GM18873 (cell line): ENCODE data around the gene OR5AN1.
"Not testable (repeated sequence)": the region's sequence is repeated elsewhere in the genome, so short reads cannot be mapped to it uniquely, and the experiment has no call there.

Experiments
- ATAC-seq: cut with Tn5 transposase; IDR thresholded peaks from one replicate; pipeline ENCODE4 v1.9.1; 2021; ENCODE audit warnings: mild to moderate bottlenecking, moderate library complexity, moderate number of reproducible peaks; ENCODE audit not compliant: unreplicated experiment, low FRiP score

OR5AN1 gene, protein sequence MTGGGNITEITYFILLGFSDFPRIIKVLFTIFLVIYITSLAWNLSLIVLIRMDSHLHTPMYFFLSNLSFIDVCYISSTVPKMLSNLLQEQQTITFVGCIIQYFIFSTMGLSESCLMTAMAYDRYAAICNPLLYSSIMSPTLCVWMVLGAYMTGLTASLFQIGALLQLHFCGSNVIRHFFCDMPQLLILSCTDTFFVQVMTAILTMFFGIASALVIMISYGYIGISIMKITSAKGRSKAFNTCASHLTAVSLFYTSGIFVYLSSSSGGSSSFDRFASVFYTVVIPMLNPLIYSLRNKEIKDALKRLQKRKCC

DNA sequence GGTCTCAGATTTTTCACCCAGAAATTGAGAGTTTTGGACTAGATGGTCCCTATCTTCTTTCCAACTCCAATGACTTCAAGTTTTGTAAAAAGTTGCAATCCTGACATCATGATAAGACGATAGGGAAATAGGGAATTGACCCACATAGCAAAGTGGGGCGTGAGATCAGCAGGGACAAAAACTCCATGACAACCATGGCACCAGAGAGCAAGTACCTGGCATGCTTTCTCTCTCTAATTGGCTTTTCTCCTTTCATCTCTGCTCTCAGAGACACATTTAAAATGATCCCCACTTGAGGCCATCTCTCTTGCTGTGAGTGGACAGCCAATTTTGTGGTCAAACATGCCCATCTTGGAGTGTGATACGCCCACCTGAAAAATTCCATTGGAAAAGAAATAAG, at the start of gene OR5AN1:
TSS of gene OR5AN1 (plus strand) at position 301 of the 400 bp plus-strand sequence. CDS start 5,564 bp downstream, outside the sequence.
- no peak for ATAC-seq

GRCh38 chr11:59335001-59335400, 23.7 kb upstream of the OR5AN1 start:
- no peak for ATAC-seq

DNA sequence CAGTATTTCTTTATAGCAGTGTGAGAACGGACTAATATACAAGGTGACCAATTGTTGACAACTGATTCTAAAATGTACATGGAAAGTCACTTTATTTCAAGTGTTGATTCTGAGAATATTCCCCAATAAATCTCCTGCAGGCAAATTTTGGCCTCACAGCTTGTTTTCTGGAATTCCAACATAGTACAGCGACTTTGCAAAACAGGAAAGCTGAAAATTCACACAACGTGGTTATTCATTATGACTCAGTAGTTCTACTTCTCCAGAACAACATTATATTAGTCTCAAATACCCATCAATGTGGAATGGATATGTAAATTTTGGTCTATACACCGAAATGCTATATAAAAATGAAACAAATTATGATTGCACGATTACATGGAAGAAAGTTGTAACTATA, 22.5 kb upstream of the OR5AN1 start:
- no peak for ATAC-seq

DNA sequence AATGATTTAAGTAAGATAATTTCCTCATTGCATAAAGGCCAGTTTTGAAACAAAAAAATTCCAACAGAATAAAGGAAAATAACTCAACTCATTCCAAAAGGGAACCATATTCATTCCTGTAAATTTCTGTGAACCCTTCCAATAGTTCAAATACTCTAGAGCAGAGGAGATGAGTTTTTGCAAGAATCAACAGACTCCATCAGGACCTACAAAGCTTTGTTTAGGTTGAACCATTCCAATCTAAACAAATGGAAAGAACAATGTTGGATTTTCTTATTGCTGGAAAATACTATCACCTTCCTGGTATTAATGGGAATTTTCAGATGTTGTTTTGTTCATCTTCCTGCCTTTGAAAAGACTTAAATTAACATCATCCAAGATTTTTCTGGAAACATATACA, 21.8 kb upstream of the OR5AN1 start:
- ATAC-seq: no peak

GRCh38 chr11:59349657-59350056, 9.0 kb upstream of the OR5AN1 start:
- not testable (repeated sequence) for ATAC-seq

DNA sequence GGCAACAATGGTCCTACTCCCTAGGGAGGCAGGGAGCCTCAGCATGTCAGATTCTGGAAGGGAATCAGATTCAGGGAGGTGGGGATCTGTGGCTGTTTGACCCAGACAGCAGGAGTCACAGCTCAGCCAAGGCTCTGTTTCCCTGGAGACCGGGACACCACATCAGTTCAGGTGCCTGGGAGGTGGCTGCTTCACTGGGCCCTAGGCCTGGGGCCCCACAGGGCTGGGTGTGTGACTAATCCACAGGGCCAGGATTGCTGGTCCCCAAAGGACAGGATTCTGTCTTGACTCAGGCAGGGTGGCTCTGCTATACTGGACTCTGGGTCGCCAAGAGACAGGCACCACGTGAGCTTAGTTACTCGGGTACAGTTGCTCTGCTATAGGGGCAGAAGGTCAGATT, 3.5 kb upstream of the OR5AN1 start:
- ATAC-seq: no peak

GRCh38 chr11:59356561-59356960, 2.1 kb upstream of the OR5AN1 start:
- ATAC-seq: no peak

DNA sequence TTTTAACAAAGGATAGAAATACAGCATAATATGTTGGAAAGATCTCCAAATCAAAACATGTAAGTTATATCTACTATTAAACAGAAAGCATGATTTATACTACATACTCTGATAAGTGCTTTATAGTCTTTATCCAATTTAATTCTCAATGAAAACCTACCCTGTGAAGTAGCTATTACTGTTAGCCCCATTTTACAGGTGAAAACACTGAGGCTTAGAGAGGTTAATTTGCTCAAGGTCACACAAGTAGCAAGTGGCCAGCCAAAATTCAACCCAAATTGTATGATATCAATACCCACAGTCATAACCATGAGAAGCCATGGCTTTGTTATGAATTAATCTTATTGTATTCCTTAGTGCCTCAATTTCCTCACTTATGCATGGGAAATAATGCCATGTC, 675 bp upstream of the OR5AN1 start:
- ATAC-seq: no peak

DNA sequence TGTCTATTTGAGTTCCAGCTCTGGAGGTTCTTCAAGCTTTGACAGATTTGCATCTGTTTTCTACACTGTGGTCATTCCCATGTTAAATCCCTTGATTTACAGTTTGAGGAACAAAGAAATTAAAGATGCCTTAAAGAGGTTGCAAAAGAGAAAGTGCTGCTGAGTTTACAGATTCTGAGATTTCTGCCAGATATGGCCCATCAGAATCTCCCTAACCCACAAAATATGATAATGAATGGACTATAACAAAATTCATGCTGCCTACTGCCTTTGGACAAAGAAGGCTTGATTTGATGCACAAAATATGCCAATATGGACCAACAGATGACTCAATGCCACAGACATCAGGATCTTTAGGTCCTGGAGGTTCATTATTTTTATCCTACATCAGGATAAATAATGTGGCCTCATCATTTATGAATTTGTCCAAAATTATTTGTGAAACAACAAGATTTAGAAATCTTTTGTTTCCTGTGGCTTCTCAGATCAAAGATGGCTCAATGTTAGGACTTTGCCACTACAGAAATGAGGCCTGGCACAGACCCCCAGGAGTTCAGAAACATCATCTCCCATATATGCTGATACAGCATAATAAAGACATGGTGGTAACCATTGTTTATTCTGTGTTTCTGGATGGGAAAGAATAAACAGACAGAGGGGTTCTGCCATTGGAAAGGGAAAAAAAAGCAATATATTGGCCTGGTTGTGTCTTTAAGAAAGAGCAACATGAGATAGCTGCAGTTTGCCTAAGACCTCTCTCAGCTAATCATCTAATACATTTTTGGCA, 6.7 kb downstream of the OR5AN1 start:
- no peak for ATAC-seq

DNA sequence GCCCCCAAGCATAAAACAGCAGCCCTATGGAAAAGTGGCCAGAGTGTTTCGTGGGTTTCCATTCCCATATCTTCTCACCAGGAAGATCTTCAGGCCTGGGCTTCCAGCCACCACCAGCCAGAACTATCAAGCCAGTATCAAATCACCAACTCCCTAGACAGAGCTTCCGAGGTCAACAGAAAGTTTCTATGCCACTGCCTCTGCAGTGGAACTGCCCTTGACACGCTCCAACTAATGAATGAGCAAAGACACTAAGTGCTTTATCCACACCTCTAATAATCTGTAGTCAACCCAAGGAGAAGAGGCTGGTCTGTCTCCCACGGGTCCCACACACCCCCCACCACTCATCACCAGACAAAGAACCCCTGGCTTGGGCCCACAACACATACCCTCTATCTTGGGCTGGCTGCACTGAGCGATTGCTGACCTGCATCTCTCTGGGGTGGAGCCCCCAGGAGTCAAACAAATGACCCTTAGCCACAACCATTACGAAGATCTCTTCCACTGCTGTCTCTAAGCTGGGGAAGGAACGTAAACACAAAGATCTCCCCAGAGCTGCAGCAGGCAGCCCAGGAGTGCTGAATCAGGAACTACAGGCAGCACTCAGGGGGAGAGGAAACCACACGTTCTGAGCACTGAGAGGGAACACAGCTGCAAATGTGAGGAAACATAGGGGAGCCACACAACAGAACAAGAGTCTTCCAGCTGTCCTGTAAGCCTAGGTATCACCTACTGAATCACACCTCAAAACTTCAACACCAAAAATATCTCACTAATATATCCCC, 9.7 kb downstream of the OR5AN1 start:
- ATAC-seq: no peak

GRCh38 chr11:59372324-59372723, 13.6 kb downstream of the OR5AN1 start:
- not testable (repeated sequence) for ATAC-seq

DNA sequence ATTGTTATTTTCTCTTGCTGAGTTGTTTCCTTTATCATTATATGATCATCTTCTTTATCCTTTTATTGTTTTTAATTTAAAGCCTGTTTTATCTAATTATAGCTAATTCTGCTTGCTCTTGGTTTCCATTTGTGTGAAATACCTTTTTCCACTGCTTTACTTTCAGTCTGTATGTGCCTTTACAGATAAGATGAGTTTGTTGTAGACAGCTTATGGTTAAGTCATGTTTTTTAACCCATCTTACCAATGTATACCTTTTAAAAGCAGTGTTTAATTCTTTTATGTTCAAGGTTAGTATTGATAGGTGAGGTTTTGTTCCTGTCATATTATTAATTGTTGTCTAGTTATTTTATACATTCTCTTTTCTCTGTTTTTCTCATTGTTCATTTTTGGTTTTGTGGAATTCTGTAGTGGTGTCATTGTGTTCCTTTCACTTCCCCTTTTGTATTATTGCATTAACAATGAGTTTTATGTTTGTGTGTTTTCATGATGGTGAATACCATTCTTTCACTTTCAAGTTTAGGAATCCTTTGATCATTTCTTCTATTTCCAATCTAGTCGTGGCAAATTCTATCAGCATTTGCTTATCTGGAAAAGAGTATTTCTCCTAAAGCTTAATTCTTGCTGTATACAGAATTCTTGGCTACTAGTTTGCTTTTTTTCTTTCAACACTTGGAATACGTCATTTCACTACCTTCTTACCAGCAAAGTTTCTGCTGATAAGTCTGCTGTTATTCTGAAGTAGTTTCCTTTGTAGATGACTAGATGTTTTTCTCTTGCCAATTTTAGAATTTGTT, 21.8 kb downstream of the OR5AN1 start:
- peak; percentile 93 for ATAC-seq

- no peak for ATAC-seq
Observed at GRCh38 chr11:59394186-59394585, 35.5 kb downstream of the OR5AN1 start.

DNA sequence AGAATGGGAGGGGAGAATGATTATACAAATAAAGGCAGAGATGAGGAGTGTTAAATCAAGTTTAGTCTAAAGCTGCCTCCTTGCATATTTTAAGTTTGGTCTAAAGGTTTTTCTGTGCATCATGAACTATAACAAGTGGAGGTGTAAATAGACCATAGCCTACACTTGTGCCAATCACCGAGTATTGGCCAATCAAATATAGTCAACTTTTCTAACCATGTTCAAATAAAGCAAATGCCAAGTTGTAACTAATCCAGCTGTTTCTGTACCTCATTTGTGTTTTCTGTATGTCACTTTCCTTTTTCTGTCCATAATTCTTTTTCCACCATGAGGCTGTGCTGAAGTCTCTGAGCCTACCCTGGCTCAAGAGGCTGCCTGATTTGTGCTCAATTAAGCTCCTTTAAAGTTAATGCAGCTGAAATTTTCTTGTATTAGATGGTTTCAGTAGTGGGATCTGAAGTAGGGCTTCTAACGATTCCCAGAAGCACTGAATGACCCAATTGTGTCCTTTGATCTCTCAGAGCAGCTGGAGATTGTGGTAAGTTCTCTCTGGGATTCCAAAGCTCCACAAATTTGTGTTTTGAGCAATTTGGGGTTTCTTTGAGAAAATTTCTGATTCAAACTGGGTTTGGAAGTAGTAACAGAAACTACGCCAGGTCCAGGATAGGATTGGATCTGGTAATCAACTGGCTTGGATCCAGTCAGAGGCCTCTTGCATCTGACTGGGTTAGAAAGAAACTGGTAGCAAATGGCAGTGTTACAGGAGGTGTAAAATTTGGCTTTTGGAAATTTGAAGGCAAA, 42.0 kb downstream of the OR5AN1 start:
- no peak for ATAC-seq

DNA sequence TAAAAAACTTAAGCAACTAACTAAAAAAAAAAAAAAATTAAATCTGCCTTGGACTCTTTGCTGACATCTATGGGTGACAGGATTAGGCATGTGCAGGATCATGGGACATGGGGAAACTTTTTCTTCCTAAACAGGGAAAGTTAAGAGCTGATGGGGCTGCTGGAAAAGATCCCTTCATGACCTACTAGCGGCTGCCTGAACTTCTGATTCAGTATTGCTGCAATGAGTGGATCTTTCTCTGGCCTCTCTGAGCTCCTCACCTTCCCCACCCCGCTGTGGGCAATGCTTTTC, 42.5 kb downstream of the OR5AN1 start:
- ATAC-seq: no peak

GRCh38 chr11:59403546-59403945, 44.9 kb downstream of the OR5AN1 start:
- ATAC-seq: no peak

DNA sequence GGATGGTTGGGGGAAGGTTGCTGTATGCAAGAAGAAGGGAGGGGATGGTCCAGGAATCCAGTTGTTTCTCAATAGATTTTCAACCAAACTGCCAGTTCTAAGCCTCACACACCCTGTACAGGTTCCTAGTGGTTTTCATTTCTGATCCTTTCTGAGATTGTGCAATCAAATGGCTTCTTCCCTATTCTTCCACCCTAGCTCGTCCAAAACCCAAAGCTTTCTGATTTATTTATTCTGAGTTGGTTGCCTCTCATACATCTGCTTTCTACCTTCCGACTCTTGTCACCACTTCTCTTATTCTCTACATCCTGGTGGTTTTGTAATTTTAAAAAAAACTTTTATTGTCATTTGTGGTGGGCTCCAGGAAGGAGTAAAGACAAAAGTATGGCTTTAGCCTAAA, 55.0 kb downstream of the OR5AN1 start:
- no peak for ATAC-seq

GRCh38 chr11:59415111-59415510, 56.4 kb downstream of the OR5AN1 start:
- ATAC-seq: no peak

DNA sequence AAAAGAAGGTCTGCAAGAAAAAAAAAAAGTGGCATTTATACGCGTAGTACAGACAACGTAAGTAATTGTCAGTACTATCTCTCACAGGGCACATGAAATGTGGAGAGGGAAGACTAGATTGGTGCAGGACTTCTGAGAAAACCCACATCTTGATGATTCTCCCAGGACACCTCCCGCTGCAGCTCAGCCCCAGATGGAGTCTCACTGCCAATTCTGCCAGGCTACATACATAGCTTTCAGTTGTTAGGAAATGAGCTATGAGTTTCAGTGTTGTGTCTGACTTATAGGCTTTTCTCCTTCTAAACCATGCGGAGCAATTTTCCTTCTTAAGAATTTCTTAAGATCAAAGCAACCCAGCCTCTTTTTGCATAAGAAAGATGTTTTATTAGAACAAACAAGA, 57.9 kb downstream of the OR5AN1 start:
- no peak for ATAC-seq

DNA sequence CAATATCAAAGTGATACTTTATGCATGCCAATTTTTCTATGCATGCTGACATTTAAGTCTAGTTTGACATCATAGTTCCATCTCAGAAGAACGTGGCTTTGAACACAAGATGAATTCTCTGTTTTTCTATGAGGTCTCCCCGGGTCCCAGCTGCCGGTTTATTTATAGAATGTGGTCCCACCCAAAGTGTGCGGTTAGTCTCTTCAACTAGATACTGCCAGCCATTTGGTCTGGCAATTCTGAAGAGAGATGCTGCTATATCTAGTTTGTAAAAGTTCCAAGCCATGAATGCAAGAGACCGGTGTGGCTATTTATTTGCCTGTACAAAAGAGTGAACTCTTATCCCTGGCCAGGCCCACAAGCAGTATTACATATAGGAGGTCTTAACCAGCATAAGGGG, 58.3 kb downstream of the OR5AN1 start:
- ATAC-seq: no peak
